ENCODE results near the gene ING4. TPM values are rescaled to one million over a fixed set of nuclear protein-coding genes. Genes with fewer than 3 reads are reported as not detected.

ING4 gene
- total RNA-seq, 1 experiment from 2014 or later: 15.2 TPM

DNA sequence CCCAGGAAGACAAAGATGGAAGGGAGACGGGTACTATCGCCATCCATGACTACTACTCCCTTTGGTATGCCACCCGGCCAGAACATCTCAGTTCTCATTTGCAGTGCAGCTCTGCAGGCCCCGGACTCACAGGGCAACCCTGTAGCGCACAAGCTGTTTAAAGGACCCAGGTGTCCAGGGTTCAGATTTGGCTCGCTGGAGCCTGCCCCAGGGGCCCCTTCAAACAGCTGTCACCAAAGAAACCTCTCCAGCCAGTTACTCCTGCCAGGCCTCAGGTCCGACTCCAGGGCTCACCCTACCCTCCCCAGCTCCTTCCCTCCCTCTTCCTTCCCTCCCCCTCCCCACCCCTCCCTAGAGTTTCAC lies 50.3 kb downstream of the ING4 start:
- Mint-ChIP-seq H3K9me3 (ENCODE audit: unreplicated experiment) (no peaks in the 10 kb centered on the region), H3K36me3 (ENCODE audit: insufficient read depth, unreplicated experiment) (no peaks in the 10 kb centered on the region), H3K4me1 (ENCODE audit: insufficient read depth, unreplicated experiment) (peaks cover 27% of the 10 kb centered on the region), H3K27me3 (ENCODE audit: insufficient read depth, unreplicated experiment) (no peaks in the 10 kb centered on the region), H3K27ac (ENCODE audit: low read depth, unreplicated experiment) (peak overlapping the region; percentile 90), H3K4me3 (ENCODE audit: unreplicated experiment) (peak overlapping the region; percentile 38)
- no peak for DNase-seq (ENCODE audit: unreplicated experiment)
- ChIA-PET POLR2A (interaction anchor here (0.7 to 2.6 kb wide), 4 partner anchors 77 to 325 kb away, joined by 3 to 17 read pairs (median 5); partner anchors contain the start of genes COPS7A, USP5 and ZNF384), CTCF (interaction anchor here (0.5 to 1.0 kb wide), 5 partner anchors 42 to 496 kb away, joined by 3 to 5 read pairs (median 3); no protein-coding TSS in a partner anchor)
- no TSS peak for BruUV-seq (replicated peaks)
- TF ChIP-seq, protein P1, sequence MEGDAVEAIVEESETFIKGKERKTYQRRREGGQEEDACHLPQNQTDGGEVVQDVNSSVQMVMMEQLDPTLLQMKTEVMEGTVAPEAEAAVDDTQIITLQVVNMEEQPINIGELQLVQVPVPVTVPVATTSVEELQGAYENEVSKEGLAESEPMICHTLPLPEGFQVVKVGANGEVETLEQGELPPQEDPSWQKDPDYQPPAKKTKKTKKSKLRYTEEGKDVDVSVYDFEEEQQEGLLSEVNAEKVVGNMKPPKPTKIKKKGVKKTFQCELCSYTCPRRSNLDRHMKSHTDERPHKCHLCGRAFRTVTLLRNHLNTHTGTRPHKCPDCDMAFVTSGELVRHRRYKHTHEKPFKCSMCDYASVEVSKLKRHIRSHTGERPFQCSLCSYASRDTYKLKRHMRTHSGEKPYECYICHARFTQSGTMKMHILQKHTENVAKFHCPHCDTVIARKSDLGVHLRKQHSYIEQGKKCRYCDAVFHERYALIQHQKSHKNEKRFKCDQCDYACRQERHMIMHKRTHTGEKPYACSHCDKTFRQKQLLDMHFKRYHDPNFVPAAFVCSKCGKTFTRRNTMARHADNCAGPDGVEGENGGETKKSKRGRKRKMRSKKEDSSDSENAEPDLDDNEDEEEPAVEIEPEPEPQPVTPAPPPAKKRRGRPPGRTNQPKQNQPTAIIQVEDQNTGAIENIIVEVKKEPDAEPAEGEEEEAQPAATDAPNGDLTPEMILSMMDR (IDR thresholded peaks at IDR 0.05; ENCODE audit: unreplicated experiment): no peak
- intact Hi-C loops (cut with micrococcal nuclease): no loop called here

GRCh38 chr12:6612247-6612646 lies 50.7 kb downstream of the ING4 start:
- Mint-ChIP-seq H3K9me3 (ENCODE audit: unreplicated experiment) (no peaks in the 10 kb centered on the region), H3K4me3 (ENCODE audit: unreplicated experiment) (no peak overlapping the region), H3K36me3 (ENCODE audit: insufficient read depth, unreplicated experiment) (no peaks in the 10 kb centered on the region), H3K27ac (ENCODE audit: low read depth, unreplicated experiment) (peak overlapping the region; percentile 78), H3K27me3 (ENCODE audit: insufficient read depth, unreplicated experiment) (no peaks in the 10 kb centered on the region), H3K4me1 (ENCODE audit: insufficient read depth, unreplicated experiment) (peaks cover 26% of the 10 kb centered on the region)
- ChIA-PET CTCF (interaction anchor here (0.9 to 1.0 kb wide), 2 partner anchors 42 to 75 kb away, joined by 3 read pairs; no protein-coding TSS in a partner anchor), POLR2A (interaction anchor here (0.7 to 2.6 kb wide), 3 partner anchors 77 to 326 kb away, joined by 3 to 17 read pairs (median 7); partner anchors contain the start of genes USP5 and ZNF384)
- intact Hi-C loops (cut with micrococcal nuclease): no loop called here
- TF ChIP-seq, protein P1 (IDR thresholded peaks at IDR 0.05; ENCODE audit: unreplicated experiment): no peak
- no TSS peak for BruUV-seq (replicated peaks)
- no peak for DNase-seq (ENCODE audit: unreplicated experiment)

DNA sequence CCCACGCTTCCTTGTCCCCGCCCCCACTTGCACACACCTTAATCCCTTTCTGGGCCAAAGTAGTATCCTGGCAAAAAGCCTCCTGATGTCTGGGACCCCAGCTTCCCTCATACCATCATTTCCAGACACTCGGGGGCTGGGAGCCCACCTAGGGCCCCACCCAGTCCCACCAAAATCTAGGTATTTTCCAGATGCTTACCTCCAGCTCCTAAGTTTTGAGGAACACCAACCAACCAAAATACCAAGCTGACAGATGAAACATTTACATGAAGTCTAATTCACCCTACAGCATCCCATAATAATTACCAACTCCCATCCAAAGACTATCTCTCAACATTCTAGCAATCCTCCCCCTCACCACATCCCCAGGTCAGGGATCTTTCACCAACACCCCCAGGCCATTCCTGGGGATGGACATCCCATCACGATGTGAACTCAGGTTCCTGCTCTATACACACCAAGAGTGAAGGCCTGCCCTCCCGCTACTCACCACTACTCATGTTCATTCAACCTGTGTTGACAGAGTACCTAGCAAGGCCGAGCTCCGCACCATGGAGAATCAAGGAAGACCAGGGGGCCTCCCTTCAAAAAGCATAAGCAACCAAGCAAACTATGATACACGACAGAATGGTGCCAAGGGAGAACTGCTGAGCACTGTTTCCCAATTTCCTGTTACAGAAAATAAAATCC lies 54.2 kb downstream of the ING4 start:
- ChIA-PET POLR2A (interaction anchor here (0.6 to 1.8 kb wide), 11 partner anchors 14 to 244 kb away, joined by 3 to 11 read pairs (median 4); partner anchors contain the start of genes COPS7A, NOP2, USP5 and ZNF384), CTCF (interaction anchor here (0.7 to 1.0 kb wide), 4 partner anchors 70 to 264 kb away, joined by 3 to 5 read pairs (median 4); partner anchors contain the start of gene SPSB2)
- TF ChIP-seq, protein P1 (IDR thresholded peaks at IDR 0.05; ENCODE audit: unreplicated experiment): no peak
- Mint-ChIP-seq H3K9me3 (ENCODE audit: unreplicated experiment) (no peaks in the 10 kb centered on the region), H3K27me3 (ENCODE audit: insufficient read depth, unreplicated experiment) (no peaks in the 10 kb centered on the region), H3K4me1 (ENCODE audit: insufficient read depth, unreplicated experiment) (peaks cover 38% of the 10 kb centered on the region), H3K36me3 (ENCODE audit: insufficient read depth, unreplicated experiment) (peaks cover 18% of the 10 kb centered on the region), H3K4me3 (ENCODE audit: unreplicated experiment) (no peak overlapping the region), H3K27ac (ENCODE audit: low read depth, unreplicated experiment) (no peak overlapping the region)
- DNase-seq (ENCODE audit: unreplicated experiment): no peak
- no TSS peak for BruUV-seq (replicated peaks)
- intact Hi-C loops (cut with micrococcal nuclease): no loop called here

DNA sequence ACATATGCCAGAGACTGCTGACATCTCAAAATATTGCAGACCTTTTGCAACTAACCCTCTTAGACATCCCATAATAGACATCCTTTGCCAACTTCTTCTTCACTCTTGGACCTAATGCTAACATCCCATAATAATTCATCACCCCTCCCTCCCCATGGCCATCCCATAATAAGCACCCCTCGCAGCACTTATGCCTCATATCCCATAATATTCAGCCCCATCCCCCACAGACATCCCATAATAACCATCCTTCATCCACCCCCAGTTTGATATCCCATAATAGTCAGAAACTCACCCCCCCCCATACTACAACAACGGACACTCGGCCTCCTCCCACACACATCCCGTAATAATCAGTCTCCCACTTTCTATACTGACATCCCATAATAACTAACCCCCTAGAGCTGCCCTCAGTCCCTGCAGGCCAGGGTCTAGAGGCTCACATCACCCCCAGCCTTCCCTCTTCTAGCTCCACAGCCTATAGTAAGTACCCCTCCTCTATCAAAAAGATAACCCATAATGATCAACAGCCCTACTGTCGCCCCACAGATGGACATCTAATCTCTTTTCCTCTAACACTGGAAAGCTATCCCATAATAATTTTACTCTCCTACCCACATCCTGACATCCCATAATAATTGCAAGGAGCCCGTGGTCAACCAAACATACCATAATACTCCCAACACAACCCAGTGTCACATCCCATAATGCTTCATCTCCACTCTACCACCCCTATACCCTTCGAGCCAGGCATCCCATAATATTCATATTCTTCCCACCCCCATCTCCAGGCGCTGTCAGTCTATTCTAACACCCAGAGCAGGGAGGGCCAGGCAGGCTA lies 54.9 kb downstream of the ING4 start:
- Mint-ChIP-seq H3K4me3 (ENCODE audit: unreplicated experiment) (no peak overlapping the region), H3K9me3 (ENCODE audit: unreplicated experiment) (no peaks in the 10 kb centered on the region), H3K4me1 (ENCODE audit: insufficient read depth, unreplicated experiment) (peaks cover 39% of the 10 kb centered on the region), H3K36me3 (ENCODE audit: insufficient read depth, unreplicated experiment) (peaks cover 25% of the 10 kb centered on the region), H3K27me3 (ENCODE audit: insufficient read depth, unreplicated experiment) (no peaks in the 10 kb centered on the region), H3K27ac (ENCODE audit: low read depth, unreplicated experiment) (no peak overlapping the region)
- peak; percentile 92 for DNase-seq (ENCODE audit: unreplicated experiment)
- intact Hi-C loops (cut with micrococcal nuclease): no loop called here
- CTCF ChIA-PET: interaction anchor here (0.7 to 1.0 kb wide), 4 partner anchors 69 to 265 kb away, joined by 3 to 5 read pairs (median 4); partner anchors contain the start of gene SPSB2
- POLR2A ChIA-PET: interaction anchor here (0.6 to 1.8 kb wide), 14 partner anchors 12 to 336 kb away, joined by 3 to 11 read pairs (median 4); partner anchors contain the start of genes COPS7A, NOP2, USP5 and ZNF384
- TF ChIP-seq, protein P1 (IDR thresholded peaks at IDR 0.05; ENCODE audit: unreplicated experiment): no peak
- no TSS peak for BruUV-seq (replicated peaks)
